GM12865 (cell line): Measurements from ENCODE around the gene ADAM22.

ENCODE experiments used
- DNase-seq: peaks from one replicate; pipeline ENCODE4 v3.0.0; 2010; ENCODE audit warnings: low read depth
- H3K4me3 ChIP-seq: 2 replicates; pipeline ENCODE4 v1.5.1; 2011; ENCODE audit warnings: mild to moderate bottlenecking, low read depth, low read length, control low read depth
- TF ChIP-seq, protein P1 (sequence below): IDR thresholded peaks from 2 replicates; pipeline ENCODE4 v1.5.1; 2011; ENCODE audit warnings: low read length, control low read depth, low read depth, inconsistent platforms; ENCODE audit not compliant: insufficient read depth; ENCODE audit errors: missing control alignments

Gene ADAM22

GRCh38 chr7:88146616-88147015 lies 212.6 kb downstream of the ADAM22 start:
- H3K4me3 ChIP-seq: no peak overlapping the region
- TF ChIP-seq, protein P1, sequence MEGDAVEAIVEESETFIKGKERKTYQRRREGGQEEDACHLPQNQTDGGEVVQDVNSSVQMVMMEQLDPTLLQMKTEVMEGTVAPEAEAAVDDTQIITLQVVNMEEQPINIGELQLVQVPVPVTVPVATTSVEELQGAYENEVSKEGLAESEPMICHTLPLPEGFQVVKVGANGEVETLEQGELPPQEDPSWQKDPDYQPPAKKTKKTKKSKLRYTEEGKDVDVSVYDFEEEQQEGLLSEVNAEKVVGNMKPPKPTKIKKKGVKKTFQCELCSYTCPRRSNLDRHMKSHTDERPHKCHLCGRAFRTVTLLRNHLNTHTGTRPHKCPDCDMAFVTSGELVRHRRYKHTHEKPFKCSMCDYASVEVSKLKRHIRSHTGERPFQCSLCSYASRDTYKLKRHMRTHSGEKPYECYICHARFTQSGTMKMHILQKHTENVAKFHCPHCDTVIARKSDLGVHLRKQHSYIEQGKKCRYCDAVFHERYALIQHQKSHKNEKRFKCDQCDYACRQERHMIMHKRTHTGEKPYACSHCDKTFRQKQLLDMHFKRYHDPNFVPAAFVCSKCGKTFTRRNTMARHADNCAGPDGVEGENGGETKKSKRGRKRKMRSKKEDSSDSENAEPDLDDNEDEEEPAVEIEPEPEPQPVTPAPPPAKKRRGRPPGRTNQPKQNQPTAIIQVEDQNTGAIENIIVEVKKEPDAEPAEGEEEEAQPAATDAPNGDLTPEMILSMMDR: no peak
- no peak for DNase-seq

GRCh38 chr7:88147341-88147740 lies 213.3 kb downstream of the ADAM22 start:
- TF ChIP-seq, protein P1: no peak
- no peak for DNase-seq
- H3K4me3 ChIP-seq: no peak overlapping the region

- no peak overlapping the region for H3K4me3 ChIP-seq
- TF ChIP-seq, protein P1: no peak
- DNase-seq: no peak
Observed at GRCh38 chr7:88147949-88148348, 213.9 kb downstream of the ADAM22 start.

- H3K4me3 ChIP-seq: no peak overlapping the region
- no peak for DNase-seq
- TF ChIP-seq, protein P1: no peak
Observed at GRCh38 chr7:88150033-88150432, 216.0 kb downstream of the ADAM22 start.

- TF ChIP-seq, protein P1: no peak
- no peak overlapping the region for H3K4me3 ChIP-seq
- no peak for DNase-seq
Observed at GRCh38 chr7:88151119-88151790, 217.2 kb downstream of the ADAM22 start.

DNA sequence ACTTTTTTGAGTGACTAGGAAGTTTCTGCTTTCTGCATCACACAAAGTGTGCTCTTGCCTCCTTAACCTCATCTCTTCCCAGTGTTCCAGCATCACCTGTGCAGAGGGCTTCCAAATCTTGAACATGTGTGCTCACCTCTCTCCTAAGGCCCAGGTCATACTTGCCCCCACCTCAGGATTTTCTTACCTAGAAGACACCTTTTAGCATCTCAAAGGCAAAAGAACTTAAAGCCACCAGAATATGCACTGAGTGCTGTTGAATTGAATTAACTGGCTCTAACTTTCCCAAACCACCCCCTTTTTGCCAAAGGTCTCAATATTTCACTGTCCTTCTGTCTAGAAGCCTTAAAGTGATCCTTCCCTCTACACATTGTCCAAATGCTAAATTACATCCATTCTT lies 219.3 kb downstream of the ADAM22 start:
- DNase-seq: no peak
- no peak overlapping the region for H3K4me3 ChIP-seq
- TF ChIP-seq, protein P1: no peak

GRCh38 chr7:88155756-88156155 lies 221.7 kb downstream of the ADAM22 start:
- no peak overlapping the region for H3K4me3 ChIP-seq
- TF ChIP-seq, protein P1: no peak
- no peak for DNase-seq
